ENCODE results near the gene RAPGEF5.

Gene RAPGEF5

GRCh38 chr7:22153432-22154142, 203.4 kb downstream of the RAPGEF5 start:
- DNase-seq, result no peak
- Histone ChIP-seq H3K27ac (ENCODE audit: insufficient read depth, low read length, poor library complexity, severe bottlenecking) (no peak overlapping the region), H3K4me3 (ENCODE audit: insufficient read depth, low read depth, low read length, poor library complexity, severe bottlenecking) (no peak overlapping the region), H3K4me1 (ENCODE audit: control insufficient read depth, insufficient read depth, low read length, poor library complexity, severe bottlenecking) (no peaks in the 10 kb centered on the region), H3K27me3 (replicated peaks; ENCODE audit: control insufficient read depth, insufficient read depth, low read length, poor library complexity, severe bottlenecking) (no peaks in the 10 kb centered on the region), H3K9me3 (ENCODE audit: control insufficient read depth, low read length) (no peaks in the 10 kb centered on the region), H3K36me3 (ENCODE audit: control insufficient read depth, insufficient read depth, low read length) (no peaks in the 10 kb centered on the region)

GRCh38 chr7:22152690-22153089, 204.3 kb downstream of the RAPGEF5 start:
- Histone ChIP-seq H3K4me3 (ENCODE audit: insufficient read depth, low read depth, low read length, poor library complexity, severe bottlenecking) (no peak overlapping the region), H3K36me3 (ENCODE audit: control insufficient read depth, insufficient read depth, low read length) (no peaks in the 10 kb centered on the region), H3K9me3 (ENCODE audit: control insufficient read depth, low read length) (no peaks in the 10 kb centered on the region), H3K27ac (ENCODE audit: insufficient read depth, low read length, poor library complexity, severe bottlenecking) (no peak overlapping the region), H3K27me3 (replicated peaks; ENCODE audit: control insufficient read depth, insufficient read depth, low read length, poor library complexity, severe bottlenecking) (no peaks in the 10 kb centered on the region), H3K4me1 (ENCODE audit: control insufficient read depth, insufficient read depth, low read length, poor library complexity, severe bottlenecking) (no peaks in the 10 kb centered on the region)
- DNase-seq, result no peak

- DNase-seq, result no peak
- Histone ChIP-seq H3K27ac (ENCODE audit: insufficient read depth, low read length, poor library complexity, severe bottlenecking) (no peak overlapping the region), H3K36me3 (ENCODE audit: control insufficient read depth, insufficient read depth, low read length) (no peaks in the 10 kb centered on the region), H3K4me1 (ENCODE audit: control insufficient read depth, insufficient read depth, low read length, poor library complexity, severe bottlenecking) (no peaks in the 10 kb centered on the region), H3K27me3 (replicated peaks; ENCODE audit: control insufficient read depth, insufficient read depth, low read length, poor library complexity, severe bottlenecking) (no peaks in the 10 kb centered on the region), H3K4me3 (ENCODE audit: insufficient read depth, low read depth, low read length, poor library complexity, severe bottlenecking) (no peak overlapping the region), H3K9me3 (ENCODE audit: control insufficient read depth, low read length) (no peaks in the 10 kb centered on the region)
Observed at GRCh38 chr7:22151901-22152300, 205.1 kb downstream of the RAPGEF5 start.

- DNase-seq, result no peak
- H3K9me3 ChIP-seq (ENCODE audit: control insufficient read depth, low read length), result no peaks in the 10 kb centered on the region
Observed at GRCh38 chr7:22150221-22150620, 206.7 kb downstream of the RAPGEF5 start.

GRCh38 chr7:22147868-22148267, 209.1 kb downstream of the RAPGEF5 start:
- Histone ChIP-seq H3K27me3 (replicated peaks; ENCODE audit: control insufficient read depth, insufficient read depth, low read length, poor library complexity, severe bottlenecking) (no peaks in the 10 kb centered on the region), H3K4me1 (ENCODE audit: control insufficient read depth, insufficient read depth, low read length, poor library complexity, severe bottlenecking) (no peaks in the 10 kb centered on the region), H3K9me3 (ENCODE audit: control insufficient read depth, low read length) (no peaks in the 10 kb centered on the region), H3K4me3 (ENCODE audit: insufficient read depth, low read depth, low read length, poor library complexity, severe bottlenecking) (no peak overlapping the region), H3K36me3 (ENCODE audit: control insufficient read depth, insufficient read depth, low read length) (no peaks in the 10 kb centered on the region), H3K27ac (ENCODE audit: insufficient read depth, low read length, poor library complexity, severe bottlenecking) (no peak overlapping the region)
- no peak for DNase-seq

More at GRCh38 chr7:22150221-22150620, 206.7 kb downstream of the RAPGEF5 start:
- no peak overlapping the region for H3K27ac ChIP-seq (ENCODE audit: insufficient read depth, low read length, poor library complexity, severe bottlenecking)
- H3K27me3 ChIP-seq (replicated peaks; ENCODE audit: control insufficient read depth, insufficient read depth, low read length, poor library complexity, severe bottlenecking), result no peaks in the 10 kb centered on the region
- no peaks in the 10 kb centered on the region for H3K4me1 ChIP-seq (ENCODE audit: control insufficient read depth, insufficient read depth, low read length, poor library complexity, severe bottlenecking)
- H3K36me3 ChIP-seq (ENCODE audit: control insufficient read depth, insufficient read depth, low read length), result no peaks in the 10 kb centered on the region
- H3K4me3 ChIP-seq (ENCODE audit: insufficient read depth, low read depth, low read length, poor library complexity, severe bottlenecking), result no peak overlapping the region

- Histone ChIP-seq H3K4me3 (ENCODE audit: insufficient read depth, low read depth, low read length, poor library complexity, severe bottlenecking) (no peak overlapping the region), H3K27me3 (replicated peaks; ENCODE audit: control insufficient read depth, insufficient read depth, low read length, poor library complexity, severe bottlenecking) (no peaks in the 10 kb centered on the region), H3K4me1 (ENCODE audit: control insufficient read depth, insufficient read depth, low read length, poor library complexity, severe bottlenecking) (no peaks in the 10 kb centered on the region), H3K27ac (ENCODE audit: insufficient read depth, low read length, poor library complexity, severe bottlenecking) (no peak overlapping the region), H3K9me3 (ENCODE audit: control insufficient read depth, low read length) (no peaks in the 10 kb centered on the region), H3K36me3 (ENCODE audit: control insufficient read depth, insufficient read depth, low read length) (no peaks in the 10 kb centered on the region)
- no peak for DNase-seq
Observed at GRCh38 chr7:22146961-22147512, 209.9 kb downstream of the RAPGEF5 start.

GRCh38 chr7:22144950-22145349, 212.0 kb downstream of the RAPGEF5 start:
- Histone ChIP-seq H3K9me3 (ENCODE audit: control insufficient read depth, low read length) (no peaks in the 10 kb centered on the region), H3K27me3 (replicated peaks; ENCODE audit: control insufficient read depth, insufficient read depth, low read length, poor library complexity, severe bottlenecking) (peaks cover 3% of the 10 kb centered on the region), H3K4me3 (ENCODE audit: insufficient read depth, low read depth, low read length, poor library complexity, severe bottlenecking) (no peak overlapping the region), H3K36me3 (ENCODE audit: control insufficient read depth, insufficient read depth, low read length) (no peaks in the 10 kb centered on the region), H3K27ac (ENCODE audit: insufficient read depth, low read length, poor library complexity, severe bottlenecking) (no peak overlapping the region), H3K4me1 (ENCODE audit: control insufficient read depth, insufficient read depth, low read length, poor library complexity, severe bottlenecking) (no peaks in the 10 kb centered on the region)
- DNase-seq, result no peak

- H3K27me3 ChIP-seq (replicated peaks; ENCODE audit: control insufficient read depth, insufficient read depth, low read length, poor library complexity, severe bottlenecking), result peaks cover 3% of the 10 kb centered on the region
- no peaks in the 10 kb centered on the region for H3K4me1 ChIP-seq (ENCODE audit: control insufficient read depth, insufficient read depth, low read length, poor library complexity, severe bottlenecking)
- no peak overlapping the region for H3K27ac ChIP-seq (ENCODE audit: insufficient read depth, low read length, poor library complexity, severe bottlenecking)
- H3K9me3 ChIP-seq (ENCODE audit: control insufficient read depth, low read length), result no peaks in the 10 kb centered on the region
- H3K4me3 ChIP-seq (ENCODE audit: insufficient read depth, low read depth, low read length, poor library complexity, severe bottlenecking), result no peak overlapping the region
- no peak for DNase-seq
- no peaks in the 10 kb centered on the region for H3K36me3 ChIP-seq (ENCODE audit: control insufficient read depth, insufficient read depth, low read length)
Observed at GRCh38 chr7:22143491-22143890, 213.5 kb downstream of the RAPGEF5 start.

GRCh38 chr7:22142572-22142971, 214.4 kb downstream of the RAPGEF5 start:
- DNase-seq, result no peak
- no peak overlapping the region for H3K4me3 ChIP-seq (ENCODE audit: insufficient read depth, low read depth, low read length, poor library complexity, severe bottlenecking)
- no peaks in the 10 kb centered on the region for H3K9me3 ChIP-seq (ENCODE audit: control insufficient read depth, low read length)
- H3K36me3 ChIP-seq (ENCODE audit: control insufficient read depth, insufficient read depth, low read length), result no peaks in the 10 kb centered on the region
- no peaks in the 10 kb centered on the region for H3K4me1 ChIP-seq (ENCODE audit: control insufficient read depth, insufficient read depth, low read length, poor library complexity, severe bottlenecking)
- H3K27me3 ChIP-seq (replicated peaks; ENCODE audit: control insufficient read depth, insufficient read depth, low read length, poor library complexity, severe bottlenecking), result peaks cover 3% of the 10 kb centered on the region
- no peak overlapping the region for H3K27ac ChIP-seq (ENCODE audit: insufficient read depth, low read length, poor library complexity, severe bottlenecking)

- Histone ChIP-seq H3K27me3 (replicated peaks; ENCODE audit: control insufficient read depth, insufficient read depth, low read length, poor library complexity, severe bottlenecking) (peaks cover 3% of the 10 kb centered on the region), H3K36me3 (ENCODE audit: control insufficient read depth, insufficient read depth, low read length) (no peaks in the 10 kb centered on the region), H3K4me3 (ENCODE audit: insufficient read depth, low read depth, low read length, poor library complexity, severe bottlenecking) (no peak overlapping the region), H3K4me1 (ENCODE audit: control insufficient read depth, insufficient read depth, low read length, poor library complexity, severe bottlenecking) (no peaks in the 10 kb centered on the region), H3K9me3 (ENCODE audit: control insufficient read depth, low read length) (no peaks in the 10 kb centered on the region), H3K27ac (ENCODE audit: insufficient read depth, low read length, poor library complexity, severe bottlenecking) (no peak overlapping the region)
- DNase-seq, result no peak
Observed at GRCh38 chr7:22141355-22141754, 215.6 kb downstream of the RAPGEF5 start.

Data from effector memory CD4-positive, alpha-beta T cell (primary cell).